Measurements from ENCODE around the gene KRT28. TPM values are rescaled to one million over a fixed set of nuclear protein-coding genes. Genes with fewer than 3 reads are reported as not detected.

Gene KRT28
- total RNA-seq, 4 donors from 2014 or later: not detected

- Histone ChIP-seq H3K9me3 (no peaks in the 10 kb centered on the region), H3K4me1 (no peaks in the 10 kb centered on the region), H3K27ac (no peak overlapping the region), H3K36me3 (peaks cover 0 to 2% (median 0%) of the 10 kb centered on the region in 3 donors), H3K27me3 (peaks cover 0 to 40% (median 0%) of the 10 kb centered on the region in 4 donors), H3K4me3 (no peak overlapping the region)
- TF ChIP-seq CTCF (IDR thresholded peaks at IDR 0.05): no peak
- TF ChIP-seq POLR2A (IDR thresholded peaks at IDR 0.05): no peak
- intact Hi-C loops (cut with DNase I): no loop called here
- no peak for DNase-seq
- 77 to 88% methylated on average over 3 of the region's 3 CpGs for whole genome bisulfite sequencing, 2 donors
Observed at GRCh38 chr17:40841246-40841645, 41.5 kb upstream of the KRT28 start.

- H3K4me1 ChIP-seq: no peaks in the 10 kb centered on the region
- H3K36me3 ChIP-seq: peaks cover 0 to 18% (median 0%) of the 10 kb centered on the region in 3 donors
- no peaks in the 10 kb centered on the region for H3K9me3 ChIP-seq
- peaks cover 0 to 23% (median 0%) of the 10 kb centered on the region in 4 donors for H3K27me3 ChIP-seq
- 74 to 78% methylated on average over 3 of the region's 3 CpGs for WGBS, 2 donors
- H3K27ac ChIP-seq: no peak overlapping the region
- intact Hi-C loops (cut with DNase I): no loop called here
- DNase-seq: no peak
- H3K4me3 ChIP-seq: no peak overlapping the region
- TF ChIP-seq CTCF (IDR thresholded peaks at IDR 0.05) (no peak), POLR2A (IDR thresholded peaks at IDR 0.05) (no peak)
Observed at GRCh38 chr17:40839194-40839593, 39.4 kb upstream of the KRT28 start.

- no peak overlapping the region for H3K4me3 ChIP-seq
- peaks cover 0 to 20% (median 0%) of the 10 kb centered on the region in 3 donors for H3K36me3 ChIP-seq
- no peaks in the 10 kb centered on the region for H3K9me3 ChIP-seq
- H3K4me1 ChIP-seq: no peaks in the 10 kb centered on the region
- peaks cover 0 to 2% (median 0%) of the 10 kb centered on the region in 4 donors for H3K27me3 ChIP-seq
- WGBS, 2 donors: 90 to 94% methylated on average over 3 to 4 of the region's 4 CpGs
- intact Hi-C loops (cut with DNase I): no loop called here
- no peak overlapping the region for H3K27ac ChIP-seq
- no peak for DNase-seq
- TF ChIP-seq POLR2A (IDR thresholded peaks at IDR 0.05) (no peak), CTCF (IDR thresholded peaks at IDR 0.05) (no peak)
Observed at GRCh38 chr17:40836020-40836419, 36.3 kb upstream of the KRT28 start.

- TF ChIP-seq POLR2A (IDR thresholded peaks at IDR 0.05): no peak
- no peak for TF ChIP-seq CTCF (IDR thresholded peaks at IDR 0.05)
- Histone ChIP-seq H3K27me3 (no peaks in the 10 kb centered on the region), H3K4me1 (no peaks in the 10 kb centered on the region), H3K36me3 (peaks cover 0 to 24% (median 0%) of the 10 kb centered on the region in 3 donors), H3K9me3 (no peaks in the 10 kb centered on the region), H3K4me3 (no peak overlapping the region), H3K27ac (no peak overlapping the region)
- intact Hi-C loops (cut with DNase I): no loop called here
- DNase-seq: no peak
Observed at GRCh38 chr17:40833882-40834281, 34.1 kb upstream of the KRT28 start.

GRCh38 chr17:40832840-40833239, 33.1 kb upstream of the KRT28 start:
- intact Hi-C loops (cut with DNase I): no loop called here
- 63 to 80% methylated on average over 3 of the region's 3 CpGs for WGBS, 2 donors
- DNase-seq: no peak
- Histone ChIP-seq H3K27ac (no peak overlapping the region), H3K36me3 (peaks cover 0 to 24% (median 0%) of the 10 kb centered on the region in 3 donors), H3K4me3 (no peak overlapping the region), H3K9me3 (no peaks in the 10 kb centered on the region), H3K4me1 (no peaks in the 10 kb centered on the region), H3K27me3 (no peaks in the 10 kb centered on the region)
- TF ChIP-seq CTCF (IDR thresholded peaks at IDR 0.05): no peak
- no peak for TF ChIP-seq POLR2A (IDR thresholded peaks at IDR 0.05)
